Suprapubic skin (tissue), 4 donors: ENCODE measurements around the gene TBX5. TPM values are rescaled to one million over a fixed set of nuclear protein-coding genes. Genes with fewer than 3 reads are reported as not detected.

Source experiments
- DNase-seq, 2 donors: peaks; one replicate each; pipeline ENCODE4 v3.0.0-alpha.2; 2019; ENCODE audit warnings: low spot score in 2 of 2
- H3K27ac ChIP-seq: fragments of 200-600 bp; sonication (generic); one replicate; pipeline ENCODE4 v1.5.1; 2019
- H3K27me3 ChIP-seq: fragments of 200-600 bp; sonication (generic); one replicate; pipeline ENCODE4 v1.5.1; 2019
- H3K36me3 ChIP-seq: fragments of 200-600 bp; sonication (generic); one replicate; pipeline ENCODE4 v1.5.1; 2019
- H3K4me1 ChIP-seq: fragments of 200-600 bp; sonication (generic); one replicate; pipeline ENCODE4 v1.5.1; 2019
- H3K4me3 ChIP-seq: fragments of 200-600 bp; sonication (generic); one replicate; pipeline ENCODE4 v1.5.1; 2019; ENCODE audit warnings: mild to moderate bottlenecking
- H3K9me3 ChIP-seq: fragments of 200-600 bp; sonication (generic); one replicate; pipeline ENCODE4 v1.5.1; 2019
- CTCF ChIP-seq, 2 donors: fragments of 200-600 bp in 1 of 2; fragments of 450-650 bp in 1 of 2; sonication (generic) in 1 of 2; IDR thresholded peaks; one replicate each; pipeline ENCODE4 v1.5.1; 2016 to 2019; ENCODE audit warnings: antibody characterized with exemption in 2 of 2, mild to moderate bottlenecking in 1 of 2, moderate library complexity in 1 of 2
- EP300 ChIP-seq: sonication (generic); formaldehyde crosslinking; IDR thresholded peaks from one replicate; pipeline ENCODE4 v1.6.1; 2017; ENCODE audit warnings: antibody characterized with exemption
- POLR2A ChIP-seq, 2 donors: fragments of 450-650 bp; IDR thresholded peaks; one replicate each; pipeline ENCODE4 v1.6.1; 2017; ENCODE audit warnings: antibody characterized with exemption in 2 of 2, mild to moderate bottlenecking in 2 of 2, moderate library complexity in 2 of 2
- POLR2AphosphoS5 ChIP-seq, 3 donors: sonication (generic); formaldehyde crosslinking; IDR thresholded peaks; one replicate each; pipeline ENCODE4 v1.6.1; 2017; ENCODE audit warnings: antibody characterized with exemption in 3 of 3
- WGBS: methylation state at CpG from one replicate; pipeline ENCODE4 v1.1.5; 2018; 5-methylcytosine and 5-hydroxymethylcytosine counted together
- total RNA-seq, 4 donors: library from RNA; depleted of rRNA; stranded (reverse); fragments of >200 nt; gene quantifications; one replicate each; pipeline ENCODE4 v1.1.0, GENCODE V29; 2016

The TBX5 gene
- total RNA-seq, 4 donors from 2014 or later, result 0.44 to 3.5 (median 2.1) TPM; not detected in 1

DNA sequence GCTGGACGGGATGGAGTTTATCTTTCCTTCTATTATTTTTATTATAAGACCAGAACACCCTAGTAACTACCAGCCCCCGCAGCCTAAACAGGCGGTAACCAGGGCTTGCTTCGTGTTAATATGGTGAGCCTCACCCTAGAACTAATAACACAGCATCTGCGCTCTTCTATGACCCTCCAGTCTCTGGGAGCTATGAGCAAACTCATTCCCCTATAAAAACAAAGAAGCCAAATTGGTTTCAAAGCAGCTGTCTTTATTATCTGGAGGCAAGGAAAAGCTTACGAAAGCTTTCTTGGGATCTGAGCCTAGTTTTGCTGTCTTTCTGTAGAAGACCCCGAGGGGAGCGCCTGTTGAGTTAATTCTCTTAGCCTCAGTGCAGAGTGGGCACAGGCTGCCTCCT lies 85.0 kb downstream of the TBX5 start:
- Histone ChIP-seq H3K9me3 (no peaks in the 10 kb centered on the region), H3K27ac (no peak overlapping the region), H3K4me1 (no peaks in the 10 kb centered on the region), H3K4me3 (no peak overlapping the region), H3K36me3 (no peaks in the 10 kb centered on the region), H3K27me3 (peaks cover 4% of the 10 kb centered on the region)
- no peak for DNase-seq
- TF ChIP-seq POLR2A (IDR thresholded peaks at IDR 0.05), result no peak
- no peak for TF ChIP-seq EP300
- 85% methylated on average over 8 of the region's 8 CpGs for WGBS

GRCh38 chr12:114320101-114320500 lies 85.8 kb downstream of the TBX5 start:
- DNase-seq, result no peak
- 57% methylated on average over 9 of the region's 9 CpGs for WGBS
- Histone ChIP-seq H3K4me3 (no peak overlapping the region), H3K36me3 (no peaks in the 10 kb centered on the region), H3K27ac (no peak overlapping the region), H3K27me3 (peaks cover 4% of the 10 kb centered on the region), H3K9me3 (no peaks in the 10 kb centered on the region), H3K4me1 (no peaks in the 10 kb centered on the region)
- TF ChIP-seq CTCF (IDR thresholded peaks at IDR 0.05) (no peak), EP300 (no peak), POLR2A (IDR thresholded peaks at IDR 0.05) (no peak), POLR2AphosphoS5 (IDR thresholded peaks at IDR 0.05) (no peak)

DNA sequence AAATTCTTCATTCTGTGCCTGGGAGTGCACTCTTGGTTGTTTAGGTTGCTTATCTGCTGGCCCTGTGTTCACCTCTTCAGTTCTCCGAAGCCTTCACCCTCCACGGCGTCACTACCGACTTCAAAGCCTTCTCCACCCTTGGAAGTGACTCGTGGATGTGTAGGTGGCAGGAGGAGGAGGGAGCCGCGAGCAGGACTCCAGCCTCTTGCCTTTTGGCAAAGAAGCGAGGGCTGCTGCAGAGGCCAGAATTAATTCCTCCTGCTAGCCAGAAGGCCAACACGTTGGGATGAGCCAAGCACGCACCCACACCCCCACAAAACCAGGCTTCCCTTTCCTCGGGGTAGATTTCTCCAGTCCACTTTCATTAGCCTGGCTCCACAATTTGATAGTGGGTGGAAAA lies 86.5 kb downstream of the TBX5 start:
- no peaks in the 10 kb centered on the region for H3K9me3 ChIP-seq
- H3K4me1 ChIP-seq, result no peaks in the 10 kb centered on the region
- H3K36me3 ChIP-seq, result no peaks in the 10 kb centered on the region
- no peak overlapping the region for H3K4me3 ChIP-seq
- no peak for TF ChIP-seq EP300
- TF ChIP-seq POLR2A (IDR thresholded peaks at IDR 0.05), result no peak
- no peak for TF ChIP-seq CTCF (IDR thresholded peaks at IDR 0.05)
- TF ChIP-seq POLR2AphosphoS5 (IDR thresholded peaks at IDR 0.05), result no peak
- DNase-seq, result no peak
- WGBS, result 49% methylated on average over 11 of the region's 11 CpGs
- peaks cover 4% of the 10 kb centered on the region for H3K27me3 ChIP-seq
- no peak overlapping the region for H3K27ac ChIP-seq

GRCh38 chr12:114318984-114319383 lies 87.0 kb downstream of the TBX5 start:
- Histone ChIP-seq H3K36me3 (no peaks in the 10 kb centered on the region), H3K4me1 (no peaks in the 10 kb centered on the region), H3K27ac (no peak overlapping the region), H3K9me3 (no peaks in the 10 kb centered on the region), H3K4me3 (no peak overlapping the region), H3K27me3 (peaks cover 4% of the 10 kb centered on the region)
- 64% methylated on average over 2 of the region's 2 CpGs for WGBS
- TF ChIP-seq POLR2AphosphoS5 (IDR thresholded peaks at IDR 0.05) (no peak), EP300 (no peak), POLR2A (IDR thresholded peaks at IDR 0.05) (no peak), CTCF (IDR thresholded peaks at IDR 0.05) (no peak)
- no peak for DNase-seq

GRCh38 chr12:114316076-114316475 lies 89.9 kb downstream of the TBX5 start:
- DNase-seq, result no peak
- no peaks in the 10 kb centered on the region for H3K36me3 ChIP-seq
- H3K27me3 ChIP-seq, result peaks cover 4% of the 10 kb centered on the region
- no peak overlapping the region for H3K4me3 ChIP-seq
- no peaks in the 10 kb centered on the region for H3K9me3 ChIP-seq
- H3K27ac ChIP-seq, result no peak overlapping the region
- no peak for TF ChIP-seq POLR2A (IDR thresholded peaks at IDR 0.05)
- TF ChIP-seq POLR2AphosphoS5 (IDR thresholded peaks at IDR 0.05), result no peak
- no peak for TF ChIP-seq EP300
- TF ChIP-seq CTCF (IDR thresholded peaks at IDR 0.05), result no peak
- H3K4me1 ChIP-seq, result no peaks in the 10 kb centered on the region
- 35% methylated on average over 5 of the region's 5 CpGs for WGBS
